HepG2 (cell line): ENCODE results near the gene DNAI4. TPM values are rescaled to one million over a fixed set of nuclear protein-coding genes. Genes with fewer than 3 reads are reported as not detected.
A peak's percentile ranks its signal among the peaks of the same experiment; 100 is the strongest.

Experiments used
- ISX ChIP-seq: sonication (generic); formaldehyde crosslinking; conservative IDR thresholded peaks from 2 replicates; pipeline ENCODE4 v1.5.0; 2020; ENCODE audit warnings: missing genetic modification reagents
- KLF13 ChIP-seq: sonication (generic); formaldehyde crosslinking; IDR thresholded peaks from 2 replicates; pipeline ENCODE4 v1.4.0; 2020; ENCODE audit warnings: mild to moderate bottlenecking, missing genetic modification reagents
- POLR2AphosphoS5 ChIP-seq: IDR thresholded peaks from 2 replicates; pipeline ENCODE4 v1.6.1; 2012; ENCODE audit warnings: low read depth, low read length
- RARG ChIP-seq: sonication (generic); formaldehyde crosslinking; IDR thresholded peaks from 2 replicates; pipeline ENCODE4 v1.4.0; 2020; ENCODE audit warnings: low read depth, mild to moderate bottlenecking, missing genetic modification reagents
- SALL1 ChIP-seq: sonication (generic); formaldehyde crosslinking; IDR thresholded peaks from 2 replicates; pipeline ENCODE4 v1.8.0; 2022; ENCODE audit warnings: mild to moderate bottlenecking, missing genetic modification reagents
- SIN3B ChIP-seq: fragments of 150-350 bp; IDR thresholded peaks from 2 replicates; pipeline ENCODE4 v1.6.1; 2014; ENCODE audit warnings: low read length
- TBX3 ChIP-seq: fragments of 450-650 bp; IDR thresholded peaks from 2 replicates; pipeline ENCODE4 v1.6.1; 2017; ENCODE audit warnings: antibody characterized with exemption, mild to moderate bottlenecking, inconsistent platforms, borderline replicate concordance
- TCF7 ChIP-seq: sonication (generic); IDR thresholded peaks from 2 replicates; pipeline ENCODE4 v1.6.1; 2016; ENCODE audit warnings: antibody characterized with exemption, low read depth
- TOE1 ChIP-seq: sonication (generic); formaldehyde crosslinking; IDR thresholded peaks from 2 replicates; pipeline ENCODE4 v1.4.0; 2020; ENCODE audit warnings: mild to moderate bottlenecking, missing genetic modification reagents
- TOPORS ChIP-seq: sonication (generic); formaldehyde crosslinking; IDR thresholded peaks from 2 replicates; pipeline ENCODE4 v1.8.0; 2023; ENCODE audit warnings: mild to moderate bottlenecking, missing genetic modification reagents
- ZBTB14 ChIP-seq: sonication (generic); formaldehyde crosslinking; IDR thresholded peaks from 2 replicates; pipeline ENCODE4 v1.4.0; 2020; ENCODE audit warnings: missing genetic modification reagents
- ZMAT3 ChIP-seq: sonication (generic); formaldehyde crosslinking; conservative IDR thresholded peaks from 2 replicates; pipeline ENCODE4 v1.7.0; 2021; ENCODE audit warnings: missing genetic modification reagents
- ZNF124 ChIP-seq: sonication (generic); formaldehyde crosslinking; IDR thresholded peaks from 2 replicates; pipeline ENCODE4 v1.4.0; 2020; ENCODE audit warnings: missing genetic modification reagents
- ZNF292 ChIP-seq: sonication (generic); formaldehyde crosslinking; IDR thresholded peaks from 2 replicates; pipeline ENCODE4 v1.8.1; 2022; ENCODE audit warnings: mild to moderate bottlenecking, low read depth, missing genetic modification reagents, borderline replicate concordance
- ZNF607 ChIP-seq: sonication (generic); formaldehyde crosslinking; IDR thresholded peaks from 2 replicates; pipeline ENCODE4 v1.5.1; 2020; ENCODE audit warnings: missing genetic modification reagents, mild to moderate bottlenecking, borderline replicate concordance
- ZNF629 ChIP-seq: sonication (generic); formaldehyde crosslinking; conservative IDR thresholded peaks from 2 replicates; pipeline ENCODE4 v1.5.0; 2020; ENCODE audit warnings: missing genetic modification reagents
- ZNF646 ChIP-seq: sonication (generic); formaldehyde crosslinking; IDR thresholded peaks from 2 replicates; pipeline ENCODE4 v1.9.0; 2021; ENCODE audit warnings: mild to moderate bottlenecking, missing genetic modification reagents
- ZNF891 ChIP-seq: sonication (generic); formaldehyde crosslinking; IDR thresholded peaks from 2 replicates; pipeline ENCODE4 v1.5.0; 2020; ENCODE audit warnings: mild to moderate bottlenecking, missing genetic modification reagents
- ZSCAN29 ChIP-seq: sonication (generic); formaldehyde crosslinking; conservative IDR thresholded peaks from 2 replicates; pipeline ENCODE4 v1.4.0; 2020; ENCODE audit warnings: mild to moderate bottlenecking, missing genetic modification reagents
- polyA plus RNA-seq, 8 experiments: library from polyadenylated mRNA; depleted of rRNA in 3 of 8; stranded (reverse) in 7 of 8; unstranded in 1 of 8; fragments of >200 nt; fragmentation: Illumina TruSeq in 4 of 8; extraction: Trizol in 4 of 8; gene quantifications; 2 replicates each; pipeline versions ENCODE4 v1.2.1 to v1.2.3, GENCODE V29; 2011 to 2016; ENCODE audit warnings: low read depth in 4 of 8, missing spikeins in 1 of 8, mixed read lengths in 1 of 8; ENCODE audit not compliant: insufficient read depth in 1 of 8
- total RNA-seq, 5 experiments: library from RNA; depleted of rRNA; stranded (reverse); fragments of >200 nt; fragmentation: Illumina TruSeq; extraction: Trizol; gene quantifications; 2 replicates each; pipeline ENCODE4 v1.2.3, GENCODE V29; 2016; ENCODE audit warnings: low read depth in 1 of 5
- TF ChIP-seq, protein P1 (sequence below): sonication (generic); formaldehyde crosslinking; IDR thresholded peaks from 2 replicates; pipeline ENCODE4 v1.8.1; 2023; ENCODE audit warnings: mild to moderate bottlenecking, missing genetic modification reagents, borderline replicate concordance
- TF ChIP-seq, protein P2 (sequence below): sonication (generic); formaldehyde crosslinking; conservative IDR thresholded peaks from 2 replicates; pipeline ENCODE4 v1.5.0; 2020; ENCODE audit warnings: missing genetic modification reagents

DNAI4 gene
- total and polyA plus RNA-seq, 2 of the 13 experiments (the other 11 are each of a cell fraction or from before 2014, with no cell fraction given) = 0.04 to 0.08 TPM

DNA sequence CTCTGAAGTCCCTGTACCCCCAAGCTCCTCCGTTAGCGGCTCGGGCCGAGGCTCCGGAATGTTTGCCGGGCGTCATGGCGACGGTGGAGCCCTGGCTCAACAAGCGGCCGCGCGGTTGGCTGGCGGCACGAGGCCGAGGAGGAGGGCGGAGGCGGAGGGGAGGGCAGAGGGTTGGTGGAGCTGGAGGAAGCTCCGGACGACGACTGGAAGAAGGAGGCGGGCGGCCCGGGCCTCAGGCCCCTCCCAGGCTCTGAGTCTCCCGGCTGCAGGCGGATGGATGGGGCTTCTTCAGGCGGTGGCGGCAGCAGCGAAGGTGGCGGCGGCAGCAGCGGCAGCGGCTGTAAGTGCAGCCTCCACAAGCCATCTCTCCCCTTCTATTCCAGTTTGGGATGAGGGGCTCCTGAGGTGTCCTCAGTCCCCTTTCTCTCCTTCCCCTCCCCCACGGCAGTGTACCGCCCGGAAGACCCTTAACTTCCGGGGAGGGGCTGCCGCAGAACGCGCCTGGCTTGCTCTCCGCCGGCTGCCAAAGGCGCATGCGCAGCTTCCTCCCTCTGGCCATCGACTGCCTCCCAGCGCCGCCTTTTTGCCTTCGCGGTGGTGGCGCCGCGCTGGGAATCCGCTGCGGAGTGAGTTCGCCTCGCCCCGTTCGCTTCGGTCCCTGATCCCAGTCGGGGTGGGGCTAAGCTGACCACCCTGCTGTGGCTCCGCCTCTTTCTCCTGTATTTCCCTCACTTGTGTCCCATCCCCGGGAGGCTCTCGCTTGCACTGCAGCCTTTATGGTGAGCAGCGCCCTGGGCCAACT, at the start of gene DNAI4, which contains the start of gene MIER1 (continued):
- TF ChIP-seq ZNF124 (CRISPR knock-in tag) (no peak), ZNF891 (0 out of 2 replicates have a peak, but pooled peaks have one; percentile 17), ZSCAN29 (CRISPR knock-in tag) (no peak; the same call in 1 of the 2 replicates), ZNF629 (CRISPR knock-in tag) (no peak), POLR2AphosphoS5 (peak; percentile 53), KLF13 (no peak), ZNF607 (peak; percentile 40), ISX (no peak), TBX3 (no peak; the same call in 1 of the 2 replicates), TOE1 (CRISPR knock-in tag) (no peak), ZNF646 (CRISPR knock-in tag) (no peak), TOPORS (CRISPR knock-in tag) (peak; percentile 81), SIN3B (0 out of 2 replicates have a peak, but pooled peaks have one; percentile 25), ZMAT3 (peak; percentile 69), SALL1 (CRISPR knock-in tag) (peak; percentile 63; the same call in 1 of the 2 replicates), TCF7 (no peak), ZBTB14 (peak; percentile 75), ZNF292 (peak; percentile 53; the same call in 1 of the 2 replicates), RARG (CRISPR knock-in tag) (0 out of 2 replicates have a peak, but pooled peaks have one; percentile 63)
- TF ChIP-seq, protein P1, sequence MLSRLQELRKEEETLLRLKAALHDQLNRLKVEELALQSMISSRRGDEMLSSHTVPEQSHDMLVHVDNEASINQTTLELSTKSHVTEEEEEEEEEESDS = 0 out of 2 replicates have a peak, but pooled peaks have one; percentile 43
- TF ChIP-seq, protein P2, sequence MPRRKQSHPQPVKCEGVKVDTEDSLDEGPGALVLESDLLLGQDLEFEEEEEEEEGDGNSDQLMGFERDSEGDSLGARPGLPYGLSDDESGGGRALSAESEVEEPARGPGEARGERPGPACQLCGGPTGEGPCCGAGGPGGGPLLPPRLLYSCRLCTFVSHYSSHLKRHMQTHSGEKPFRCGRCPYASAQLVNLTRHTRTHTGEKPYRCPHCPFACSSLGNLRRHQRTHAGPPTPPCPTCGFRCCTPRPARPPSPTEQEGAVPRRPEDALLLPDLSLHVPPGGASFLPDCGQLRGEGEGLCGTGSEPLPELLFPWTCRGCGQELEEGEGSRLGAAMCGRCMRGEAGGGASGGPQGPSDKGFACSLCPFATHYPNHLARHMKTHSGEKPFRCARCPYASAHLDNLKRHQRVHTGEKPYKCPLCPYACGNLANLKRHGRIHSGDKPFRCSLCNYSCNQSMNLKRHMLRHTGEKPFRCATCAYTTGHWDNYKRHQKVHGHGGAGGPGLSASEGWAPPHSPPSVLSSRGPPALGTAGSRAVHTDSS (CRISPR knock-in tag) = no peak
